Stimulated activated CD4-positive, alpha-beta T cell treated with anti-CD3 and anti-CD28 coated beads, Interleukin-15, amount 100 ng/mL, for 1 hour (primary cell): ENCODE data around the gene TNFAIP2.

Source experiments
- DNase-seq, 2 donors: peaks; one replicate each; pipeline ENCODE4 v3.0.0-alpha.2; 2020; ENCODE audit warnings: low read depth in 1 of 2, low spot score in 1 of 2

TNFAIP2 gene

DNA sequence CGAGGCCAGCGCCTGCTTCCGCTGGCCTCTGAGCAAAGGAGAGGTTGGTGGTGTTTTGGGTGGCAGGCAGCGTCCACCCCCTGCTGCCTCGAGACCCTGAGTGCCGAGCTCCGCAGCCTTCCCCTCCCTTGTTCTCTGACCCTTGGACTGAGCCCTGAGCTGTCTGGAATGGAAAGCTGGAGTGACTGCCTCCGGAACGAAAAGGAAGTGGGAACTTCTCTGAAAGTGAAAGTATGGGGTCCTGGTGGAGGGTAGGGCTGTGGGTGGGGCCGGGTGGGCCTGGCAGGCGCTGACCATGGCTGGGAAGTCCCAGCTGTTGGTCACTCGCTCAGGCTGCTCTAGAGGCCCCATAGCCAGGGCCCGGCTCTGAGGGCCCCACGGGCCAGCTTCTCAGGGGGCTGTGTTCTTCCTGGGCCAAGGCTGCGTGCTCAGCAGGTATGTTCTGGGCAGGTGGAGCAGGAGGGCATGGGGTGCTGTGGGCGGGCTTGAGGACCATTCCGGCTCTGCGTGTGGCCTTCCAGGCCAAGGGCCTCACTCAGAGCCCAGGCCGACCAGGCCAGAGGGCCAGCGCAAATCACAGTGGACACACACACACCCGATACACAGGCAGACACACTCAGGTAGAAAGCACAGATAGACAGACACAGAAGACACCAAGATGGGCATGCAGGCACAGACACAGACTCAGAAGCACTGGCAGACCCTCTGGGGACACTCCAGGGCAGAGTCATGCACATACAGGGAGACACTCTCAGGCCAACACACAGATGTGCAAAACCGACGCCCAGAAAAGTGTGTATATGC is 28.7 kb upstream of the TNFAIP2 start, which contains the start of gene EXOC3L4:
Gene EXOC3L4, plus strand, starts transcription at position 320 of the 804 bp plus-strand sequence. CDS start 5,495 bp downstream, outside the sequence.
- no peak for DNase-seq

DNA sequence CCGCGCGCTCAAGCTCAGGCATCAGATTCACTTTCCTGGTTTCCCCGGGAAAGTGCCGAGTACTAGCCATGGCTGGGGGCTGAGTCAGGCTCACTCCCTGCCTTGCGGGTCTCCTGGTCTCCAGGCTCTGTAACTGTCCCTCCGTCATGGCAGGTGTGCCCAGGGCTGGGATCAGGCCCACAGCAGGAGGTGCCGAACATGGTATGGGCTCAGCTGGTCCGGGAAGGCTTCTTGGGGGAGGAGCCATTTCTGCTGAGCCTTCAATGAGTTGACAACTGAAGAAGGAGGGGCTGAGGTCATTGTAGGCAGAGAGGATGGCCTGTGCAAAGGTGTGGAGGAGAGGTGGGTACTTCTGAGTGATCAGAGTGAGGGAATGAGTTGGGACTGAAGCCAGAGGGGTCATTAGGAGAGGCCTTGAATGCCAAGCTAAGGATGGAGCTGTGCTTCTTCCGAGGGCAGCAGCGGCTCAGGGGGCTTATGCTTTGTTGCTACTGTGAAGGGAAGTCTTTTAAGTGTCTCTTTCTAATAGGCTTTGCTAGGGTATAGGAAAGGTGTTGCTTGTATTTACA is 28.0 kb upstream of the TNFAIP2 start:
- DNase-seq: no peak

DNA sequence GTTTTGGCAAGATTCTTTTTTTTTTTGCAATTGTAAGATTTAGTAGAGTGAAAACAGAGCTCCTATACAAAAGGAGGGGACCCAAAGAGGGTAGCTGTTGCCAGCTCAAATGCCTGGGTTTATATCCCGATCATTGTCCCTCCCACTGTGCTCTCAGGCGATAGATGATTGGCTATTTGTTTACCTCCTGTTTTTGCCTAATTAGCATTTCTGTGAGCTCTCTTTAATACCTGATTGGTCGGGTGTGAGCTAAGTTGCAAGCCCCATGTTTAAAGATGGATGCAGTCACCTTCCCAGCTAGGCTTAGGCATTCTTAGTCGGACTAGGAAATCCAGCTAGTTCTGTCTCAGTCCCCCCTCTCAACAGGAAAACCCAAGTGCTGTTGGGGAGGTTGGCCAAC is 26.9 kb upstream of the TNFAIP2 start:
- DNase-seq: no peak

DNA sequence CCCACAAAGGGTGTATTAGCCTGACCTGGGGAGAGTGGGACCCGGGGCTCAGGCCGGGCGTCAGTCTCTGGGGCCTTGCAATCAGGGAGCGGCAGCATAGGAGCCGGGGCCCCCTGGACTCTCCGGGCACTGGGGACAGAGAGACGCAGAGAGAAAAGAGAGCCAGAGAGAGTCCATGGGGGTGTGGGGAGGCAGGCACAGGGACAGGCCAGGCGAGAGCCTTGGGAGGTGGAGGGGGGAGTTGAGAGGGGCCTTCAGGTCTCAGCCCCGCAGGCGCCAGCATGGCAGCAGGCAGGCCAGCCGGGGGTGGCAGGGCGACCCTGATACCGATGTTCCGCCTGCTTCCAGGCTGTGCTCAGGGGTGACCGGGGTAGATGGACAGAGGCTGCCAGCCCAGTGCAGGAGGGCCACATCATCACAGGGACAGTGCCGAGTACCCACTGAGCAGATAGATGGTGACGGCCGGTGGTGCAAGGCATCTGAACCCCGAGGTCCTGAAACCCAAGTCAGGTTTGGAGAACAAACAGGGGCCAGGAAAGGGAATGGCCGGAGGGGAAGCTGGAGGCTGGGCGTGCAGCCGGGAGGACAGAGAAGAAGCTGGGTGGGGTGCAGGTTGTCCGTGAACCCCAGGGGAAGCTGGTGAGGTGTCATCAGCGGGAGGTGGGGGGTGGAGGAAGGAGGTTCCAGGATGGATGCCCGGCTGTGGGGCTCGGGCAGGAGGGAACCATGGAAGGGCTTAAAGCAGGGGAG is 25.8 kb upstream of the TNFAIP2 start:
- DNase-seq: no peak

DNA sequence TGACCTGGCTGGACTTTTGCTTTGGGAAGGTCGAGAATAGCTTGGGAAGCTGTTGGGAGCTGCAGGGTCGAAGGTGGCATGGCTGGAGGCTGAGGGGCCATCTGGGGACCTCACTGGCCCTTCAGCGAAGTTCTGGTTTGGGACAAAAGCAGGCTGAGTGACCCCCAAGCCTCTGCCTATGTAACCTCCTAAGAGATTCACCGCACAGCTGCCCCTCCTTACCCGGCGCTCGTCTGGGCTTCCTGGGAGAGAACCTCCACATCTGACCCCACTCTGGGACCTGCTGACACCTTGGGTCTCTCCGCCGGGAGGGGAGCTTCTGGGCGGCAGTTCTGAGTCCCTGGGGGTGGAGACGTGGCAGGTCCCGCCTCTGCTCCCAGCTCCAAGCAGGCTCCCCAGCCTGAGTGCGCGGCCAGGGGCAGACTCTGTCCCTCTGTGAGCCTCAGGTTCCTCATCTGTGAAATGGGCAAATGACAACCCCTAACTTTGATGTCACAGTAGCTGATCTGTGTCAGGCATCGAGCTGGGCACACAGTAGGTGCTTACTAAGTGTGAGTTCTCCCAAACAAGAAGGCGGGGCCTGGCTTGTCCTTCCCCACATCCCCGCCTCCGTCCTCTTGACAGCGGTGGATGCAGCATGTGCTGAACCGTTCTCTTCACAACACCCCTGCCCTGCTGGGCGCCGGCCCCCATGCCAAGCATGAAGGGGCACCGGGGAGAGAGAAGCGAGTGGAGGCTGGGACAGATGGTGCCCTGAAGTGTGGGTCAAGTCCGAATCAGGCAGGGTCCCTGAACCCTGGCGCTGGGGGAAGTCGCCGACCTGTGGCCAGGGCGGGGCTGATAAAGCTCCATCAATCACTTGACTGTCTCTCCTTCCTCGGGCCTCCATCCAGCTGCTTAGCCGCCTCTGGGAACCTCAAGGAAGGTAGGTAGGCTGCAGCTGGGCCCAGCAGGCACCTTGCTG is 25.0 kb upstream of the TNFAIP2 start:
- DNase-seq: no peak

DNA sequence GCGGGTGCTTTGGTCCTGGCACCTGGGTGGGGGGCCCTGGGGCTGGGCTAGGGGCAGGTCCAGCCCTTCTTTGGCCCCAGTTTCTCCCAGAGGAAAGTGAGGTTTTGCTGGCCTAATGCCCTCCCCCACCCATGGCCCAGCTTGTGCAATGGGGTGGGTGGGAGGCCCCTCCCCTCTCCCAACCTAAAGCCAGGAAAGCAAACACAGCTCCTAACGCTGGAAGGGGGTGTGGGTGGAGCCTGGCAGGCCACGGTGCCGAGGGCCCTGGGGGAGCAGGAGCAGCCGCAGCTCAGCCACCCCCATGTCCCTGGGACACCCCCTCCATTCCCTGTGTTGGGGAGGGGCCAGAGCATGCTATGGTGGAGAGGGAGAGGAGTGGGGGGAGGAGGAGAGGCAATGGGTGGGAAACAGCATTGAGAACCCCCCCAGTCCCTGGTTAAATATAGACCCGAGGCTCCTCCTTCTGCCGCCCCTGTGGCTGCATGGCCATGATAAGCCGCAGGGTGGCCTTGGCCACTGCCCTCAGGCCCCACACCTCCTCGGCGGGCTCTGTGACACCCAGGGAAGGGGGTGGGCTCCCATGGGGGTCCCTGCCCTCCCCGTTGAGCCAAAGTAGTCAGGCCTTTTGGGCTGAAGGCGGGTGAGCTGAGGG is 24.1 kb upstream of the TNFAIP2 start:
- DNase-seq: no peak

DNA sequence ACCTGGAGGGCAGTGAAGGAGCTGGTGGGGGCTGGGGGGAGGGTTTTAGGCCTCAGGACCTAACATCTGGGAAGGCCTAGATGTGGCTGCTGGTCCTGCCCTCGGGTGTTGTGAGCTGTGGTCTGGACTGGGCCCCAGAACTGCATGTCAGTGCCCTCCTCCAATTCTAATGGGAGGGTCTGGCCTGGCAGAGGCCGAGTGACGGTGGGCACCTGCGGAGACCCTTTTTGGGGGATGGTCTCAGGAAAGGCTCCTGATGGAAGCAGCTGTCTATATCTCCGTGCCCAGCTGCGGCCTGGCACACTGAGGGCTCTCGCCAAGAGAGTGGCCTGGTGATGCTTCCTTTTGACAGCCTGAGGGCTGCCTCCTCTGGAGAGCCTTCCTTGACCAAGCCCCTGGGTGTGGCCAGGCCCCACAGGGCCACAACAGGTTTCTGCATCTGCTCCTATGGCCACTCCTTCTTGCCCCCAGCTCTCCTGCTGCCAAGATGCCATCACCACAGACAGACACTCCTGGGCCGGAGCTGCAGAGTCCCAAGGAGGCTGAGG is 23.5 kb upstream of the TNFAIP2 start:
- no peak for DNase-seq

DNA sequence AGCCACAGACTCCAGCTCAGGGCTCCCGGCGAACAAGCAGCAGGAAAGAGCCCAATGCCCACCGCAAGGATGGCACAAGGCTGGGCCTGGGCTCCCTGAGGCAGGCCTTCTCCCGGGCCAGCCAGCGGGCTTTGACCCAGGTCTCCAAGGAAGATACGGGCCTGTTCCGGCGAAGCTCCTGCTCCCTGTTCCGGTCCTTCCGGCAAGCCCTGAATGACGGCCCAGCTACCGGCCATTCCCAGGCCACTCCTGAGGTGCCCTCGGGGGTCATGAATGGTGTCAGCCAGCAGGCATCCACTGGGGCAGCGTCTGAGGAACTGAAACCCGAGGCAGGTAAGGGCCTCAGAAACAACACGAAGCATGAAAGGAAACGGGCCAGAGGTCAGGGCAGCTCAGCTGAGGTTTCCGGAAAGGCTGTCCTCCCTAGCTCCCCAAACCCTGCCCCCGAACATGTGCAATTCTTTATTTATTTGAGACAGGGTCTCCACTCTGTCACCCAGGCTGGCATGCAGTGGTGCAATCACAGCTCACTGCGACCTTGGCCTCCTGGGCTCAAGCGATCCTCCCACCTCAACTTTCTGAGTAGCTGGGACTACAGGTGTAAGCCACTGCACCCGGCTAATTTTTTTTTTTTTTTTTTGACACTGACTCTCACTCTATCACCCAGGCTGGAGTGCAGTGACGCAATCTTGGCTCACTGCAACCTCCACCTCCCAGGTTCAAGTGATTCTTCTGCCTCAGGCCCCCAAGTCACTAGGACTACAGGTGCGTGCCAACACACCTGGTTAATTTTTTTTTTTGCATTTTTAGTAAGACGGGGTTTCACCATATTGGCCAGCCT is 22.8 kb upstream of the TNFAIP2 start:
- no peak for DNase-seq

DNA sequence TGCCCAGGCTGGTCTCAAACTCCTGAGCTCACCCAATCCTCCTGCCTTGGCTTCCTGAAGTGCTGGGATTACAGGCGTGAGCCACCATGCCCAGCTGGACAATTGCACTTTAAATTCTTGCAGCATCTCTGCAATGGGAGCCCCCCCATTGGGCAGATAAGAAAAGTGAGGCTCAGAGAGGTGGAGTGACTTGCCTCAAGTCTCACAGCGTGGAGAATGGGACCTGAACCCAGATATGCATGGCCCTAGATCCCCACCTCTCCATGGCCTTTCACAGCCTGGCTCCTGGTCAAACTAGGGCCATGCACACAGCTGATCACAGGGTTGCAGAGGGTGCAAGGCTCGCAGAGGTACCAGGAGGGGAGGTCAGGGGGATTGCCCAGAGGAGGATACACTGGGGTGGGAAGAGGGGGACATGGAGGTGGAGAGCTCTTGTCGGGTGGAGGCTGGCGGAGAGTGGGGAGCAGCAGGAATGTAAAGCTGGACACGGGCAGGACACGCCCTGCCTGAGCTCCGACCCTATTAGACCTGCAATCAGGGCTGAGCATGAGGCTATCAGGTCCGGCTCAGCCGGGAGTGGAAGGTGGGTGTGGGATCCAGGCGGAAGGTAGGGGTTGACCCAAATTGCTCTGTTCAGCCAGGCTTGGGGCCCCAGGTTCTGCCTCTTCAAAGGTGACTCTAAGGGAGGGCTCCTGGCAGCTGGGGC is 21.9 kb upstream of the TNFAIP2 start:
- DNase-seq: no peak

DNA sequence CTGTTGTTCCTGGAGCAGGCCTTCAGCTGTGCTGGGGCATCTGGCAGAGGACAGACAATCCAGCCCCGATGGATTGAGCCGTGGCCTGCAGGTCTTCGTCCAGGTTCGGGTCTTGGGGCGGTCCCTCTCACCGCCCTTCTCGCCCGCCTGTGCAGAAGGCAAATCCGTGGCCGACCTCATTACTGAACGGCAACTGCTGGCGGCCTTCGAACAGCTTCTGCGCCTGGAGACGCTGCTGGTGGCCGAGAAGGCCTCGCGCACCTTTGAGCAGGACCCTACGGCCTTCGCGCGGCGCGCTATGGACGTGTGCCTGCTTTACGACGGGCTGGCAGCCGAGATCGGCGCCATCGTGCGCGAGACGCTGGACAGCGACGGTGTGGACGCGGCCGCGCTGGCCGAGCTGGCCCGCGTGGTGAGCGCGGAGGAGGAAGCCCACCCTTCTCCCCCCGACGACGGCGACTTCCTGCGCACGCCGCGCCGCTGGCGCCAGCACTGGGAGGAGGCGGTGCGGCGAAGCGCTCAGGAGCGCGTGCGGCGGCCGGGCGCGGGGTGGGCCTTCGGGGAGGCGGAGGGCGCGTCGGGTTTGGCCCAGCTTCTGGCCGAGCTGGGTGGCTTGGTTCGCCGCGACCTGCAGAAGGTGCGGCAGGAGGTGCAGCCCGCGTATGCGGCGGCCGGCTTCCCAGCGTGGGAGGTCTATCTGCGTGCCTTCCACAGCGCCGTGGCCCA is 21.1 kb upstream of the TNFAIP2 start:
- no peak for DNase-seq

DNA sequence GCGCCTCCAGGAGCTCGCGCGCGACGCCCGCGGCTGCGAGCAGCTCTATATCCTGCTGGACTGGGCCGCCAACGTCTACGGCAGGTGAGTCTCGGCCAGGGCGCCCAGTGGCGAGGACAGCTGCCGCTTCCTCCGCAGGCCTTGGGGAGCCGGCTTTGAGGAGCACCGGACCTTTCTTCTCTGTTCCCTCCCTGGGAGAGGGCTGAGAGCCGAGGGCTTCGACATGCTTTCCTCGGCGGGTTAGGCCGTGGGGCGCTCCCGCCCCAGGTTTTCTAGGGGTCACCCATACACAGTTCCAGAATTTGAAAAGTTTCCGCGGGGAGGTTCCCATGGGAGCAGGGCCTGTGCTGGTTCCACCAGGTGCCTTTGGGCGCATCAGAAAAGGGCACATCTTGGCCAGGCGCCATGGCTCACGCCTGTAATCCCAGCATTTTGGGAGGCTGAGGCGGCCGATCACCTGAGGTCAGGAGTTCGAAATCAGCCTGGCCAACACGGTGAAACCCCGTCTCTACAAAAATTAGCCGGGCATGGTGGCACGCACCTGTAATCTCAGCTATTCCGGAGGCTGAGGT is 20.5 kb upstream of the TNFAIP2 start:
- no peak for DNase-seq

DNA sequence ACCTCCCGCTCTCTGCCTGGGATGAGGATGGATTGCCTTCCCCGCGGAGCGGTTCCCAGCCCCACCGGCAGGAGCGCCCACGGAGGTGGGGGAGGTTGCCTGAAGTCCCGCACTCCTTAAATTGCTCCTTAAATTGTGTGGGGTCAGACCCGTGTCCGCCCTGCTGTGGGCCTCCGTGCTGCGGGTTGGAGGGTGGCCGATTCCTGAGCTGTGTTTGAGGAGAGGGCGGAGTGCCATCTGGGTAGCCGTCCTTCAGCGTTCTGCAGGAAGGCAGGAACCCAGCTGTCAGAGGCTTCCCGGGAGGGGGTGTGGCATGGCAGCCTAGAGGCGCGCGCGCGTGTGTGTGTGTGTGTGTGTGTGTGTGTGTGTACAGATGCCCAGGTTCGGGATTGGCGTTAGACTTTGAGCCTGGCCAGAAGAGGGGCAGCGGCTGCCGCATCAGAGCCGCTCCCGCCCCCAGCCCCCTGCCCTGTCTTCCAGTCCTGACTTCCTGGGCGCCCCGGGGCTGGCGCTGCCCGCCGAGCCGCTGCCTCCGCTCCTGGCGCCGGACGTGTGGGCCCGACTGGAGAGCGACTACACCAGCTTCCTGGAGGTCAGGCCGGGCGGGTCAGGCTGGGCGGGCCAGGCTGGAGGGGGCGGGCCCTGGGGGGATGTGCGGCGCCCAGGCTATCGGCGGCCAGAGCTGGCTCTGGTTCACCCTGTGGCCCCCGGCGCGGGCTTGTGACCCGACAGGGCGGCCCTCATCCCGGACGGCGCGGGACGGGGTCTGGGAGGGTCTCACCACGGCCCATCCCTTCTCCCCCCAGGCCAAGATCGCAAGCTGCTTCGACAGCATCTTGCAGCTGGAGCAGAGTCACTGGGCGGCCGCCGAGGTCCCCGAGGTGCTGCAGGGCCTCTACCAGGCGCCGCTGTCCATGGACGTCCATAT is 19.5 kb upstream of the TNFAIP2 start:
- DNase-seq: no peak

DNA sequence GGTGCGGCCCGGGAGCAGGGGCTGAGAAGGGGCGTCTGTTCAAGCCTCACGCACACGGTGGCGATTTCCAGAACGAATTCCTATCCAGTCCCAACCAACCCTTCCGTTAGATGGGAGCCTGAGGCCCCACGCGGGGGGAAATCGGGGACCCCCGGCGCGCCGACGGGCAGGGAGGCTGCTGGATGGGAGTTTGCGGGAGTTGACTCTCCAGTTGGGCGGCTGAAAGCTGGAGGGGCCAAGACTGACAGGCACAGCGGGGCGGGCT is 18.9 kb upstream of the TNFAIP2 start:
- no peak for DNase-seq

DNA sequence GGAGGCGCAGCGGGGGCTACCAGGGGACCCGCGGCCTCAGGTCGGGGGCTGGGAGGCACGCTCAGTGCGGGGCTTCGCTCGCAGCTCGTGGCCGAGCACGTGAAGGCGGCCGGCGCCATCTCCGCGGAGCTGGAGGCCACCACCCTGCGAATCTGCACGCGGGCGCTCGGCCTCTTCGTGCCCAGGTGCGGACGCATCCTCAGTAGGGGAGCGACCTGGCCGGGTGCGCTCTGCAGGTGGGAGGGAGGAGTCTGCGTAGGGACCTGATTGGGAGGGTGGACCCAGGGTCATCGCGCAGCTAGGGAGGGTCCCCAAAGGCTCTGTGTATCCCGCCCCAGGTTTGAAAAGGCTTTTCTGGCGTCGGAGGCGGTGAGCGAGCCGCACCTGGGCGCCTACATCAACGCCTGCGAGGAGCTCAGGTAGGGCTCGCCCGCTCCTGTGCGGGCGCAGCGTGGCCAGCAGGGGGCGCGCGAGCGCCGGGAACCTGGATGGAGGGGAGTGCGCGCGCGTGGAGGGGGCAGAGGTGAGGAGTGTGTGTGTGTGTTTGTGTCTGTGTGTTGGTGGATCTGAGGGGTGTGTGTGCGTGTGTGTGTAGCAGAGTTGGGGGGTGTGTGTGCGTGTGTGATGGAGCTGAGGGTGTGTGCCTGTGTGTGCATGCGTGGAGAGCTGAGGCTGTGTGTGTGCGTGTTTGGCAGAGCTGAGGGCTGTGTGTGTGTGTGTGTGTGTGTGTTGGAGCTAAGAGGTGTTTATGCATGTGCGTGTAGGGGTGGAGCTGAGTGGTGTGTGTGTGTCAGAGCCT is 18.4 kb upstream of the TNFAIP2 start:
- DNase-seq: peak; percentile 51 to 67

DNA sequence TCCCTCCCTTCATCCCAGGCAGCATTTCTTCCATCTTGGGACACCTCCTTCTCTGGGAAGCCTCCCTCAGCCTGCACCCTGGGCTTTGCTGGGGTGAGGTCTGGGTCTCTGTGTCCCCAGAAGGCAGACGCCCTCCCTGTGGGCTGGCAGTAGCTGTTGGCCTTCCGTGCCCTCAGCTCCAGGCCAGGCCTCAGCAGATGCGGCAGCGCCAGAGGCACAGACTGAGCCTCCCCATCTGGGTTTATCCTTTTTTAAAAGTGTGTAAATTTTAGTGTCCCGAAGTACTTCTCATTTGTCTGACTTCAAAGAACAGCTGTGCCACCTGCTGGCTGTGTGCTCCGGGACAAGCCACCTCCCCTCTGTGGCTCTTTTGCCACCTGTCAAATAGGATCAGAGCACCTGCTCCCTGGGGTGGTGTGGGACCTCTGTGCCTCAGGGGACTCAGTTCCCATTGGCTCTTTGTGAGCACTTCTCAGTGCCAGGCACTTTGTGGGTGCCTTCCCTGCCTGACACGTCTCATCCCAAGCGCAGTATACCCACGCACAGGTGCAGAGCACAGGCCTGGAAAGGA is 17.6 kb upstream of the TNFAIP2 start:
- no peak for DNase-seq

DNA sequence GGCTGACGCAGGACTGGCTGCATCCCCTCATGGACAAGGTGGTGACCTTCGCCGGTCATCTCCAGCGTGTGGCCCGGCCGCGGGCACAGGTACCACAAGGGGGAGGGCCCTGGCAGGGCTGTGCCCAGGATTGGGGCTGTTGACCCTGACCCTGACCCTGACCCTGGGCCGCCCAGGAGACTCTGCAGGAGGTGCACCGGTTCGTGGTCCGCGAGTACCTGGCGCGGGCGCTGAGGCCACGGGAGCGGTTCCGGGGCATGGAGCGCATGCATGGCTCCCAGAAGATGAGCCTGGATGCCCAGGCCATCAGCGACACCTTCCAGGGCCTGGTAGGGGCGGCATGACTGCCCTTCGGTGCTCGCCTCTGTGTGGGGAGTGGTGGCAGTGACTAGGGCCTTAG is 15.8 kb upstream of the TNFAIP2 start:
- no peak for DNase-seq
